DOHH2 (cell line): ENCODE results near the gene EEPD1.

Experiments
- EZH2phosphoT487 ChIP-seq: fragments of 200-600 bp; sonication (generic); IDR thresholded peaks from 2 replicates; pipeline ENCODE4 v1.6.1; 2017; ENCODE audit warnings: borderline replicate concordance, mild to moderate bottlenecking, antibody characterized with exemption, low read length, moderate library complexity, mixed read lengths
- TF ChIP-seq, protein P1 (sequence below): fragments of 200-600 bp; sonication (generic); IDR thresholded peaks from one replicate; pipeline ENCODE4 v1.5.1; 2014; ENCODE audit warnings: antibody characterized with exemption, mild to moderate bottlenecking, low read depth, low read length; ENCODE audit not compliant: poor library complexity, severe bottlenecking

- TF ChIP-seq, protein P1, sequence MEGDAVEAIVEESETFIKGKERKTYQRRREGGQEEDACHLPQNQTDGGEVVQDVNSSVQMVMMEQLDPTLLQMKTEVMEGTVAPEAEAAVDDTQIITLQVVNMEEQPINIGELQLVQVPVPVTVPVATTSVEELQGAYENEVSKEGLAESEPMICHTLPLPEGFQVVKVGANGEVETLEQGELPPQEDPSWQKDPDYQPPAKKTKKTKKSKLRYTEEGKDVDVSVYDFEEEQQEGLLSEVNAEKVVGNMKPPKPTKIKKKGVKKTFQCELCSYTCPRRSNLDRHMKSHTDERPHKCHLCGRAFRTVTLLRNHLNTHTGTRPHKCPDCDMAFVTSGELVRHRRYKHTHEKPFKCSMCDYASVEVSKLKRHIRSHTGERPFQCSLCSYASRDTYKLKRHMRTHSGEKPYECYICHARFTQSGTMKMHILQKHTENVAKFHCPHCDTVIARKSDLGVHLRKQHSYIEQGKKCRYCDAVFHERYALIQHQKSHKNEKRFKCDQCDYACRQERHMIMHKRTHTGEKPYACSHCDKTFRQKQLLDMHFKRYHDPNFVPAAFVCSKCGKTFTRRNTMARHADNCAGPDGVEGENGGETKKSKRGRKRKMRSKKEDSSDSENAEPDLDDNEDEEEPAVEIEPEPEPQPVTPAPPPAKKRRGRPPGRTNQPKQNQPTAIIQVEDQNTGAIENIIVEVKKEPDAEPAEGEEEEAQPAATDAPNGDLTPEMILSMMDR: no peak
- TF ChIP-seq EZH2phosphoT487: no peak
These were observed 164.2 kb downstream of the EEPD1 start for GRCh38 chr7:36317276-36317675.
